HFF-Myc (cell line): ENCODE measurements around the gene FHIT.

Experiments used
- DNase-seq: peaks from one replicate; pipeline ENCODE4 v3.0.0-alpha.2; 2011; ENCODE audit warnings: low read depth; ENCODE audit errors: extremely low read depth
- H3K4me3 ChIP-seq: replicated peaks from 2 replicates; pipeline ENCODE4 v1.5.1; 2011; ENCODE audit warnings: low read depth, mild to moderate bottlenecking, control low read depth, low read length
- CTCF ChIP-seq: IDR thresholded peaks from 2 replicates; pipeline ENCODE4 v1.5.1; 2012; ENCODE audit warnings: mild to moderate bottlenecking, low read depth, low read length, control low read depth; ENCODE audit errors: missing control alignments

FHIT gene

GRCh38 chr3:59780209-59780608 is 1471.0 kb downstream of the FHIT start:
- no peak for TF ChIP-seq CTCF
- no peak overlapping the region for H3K4me3 ChIP-seq
- no peak for DNase-seq

DNA sequence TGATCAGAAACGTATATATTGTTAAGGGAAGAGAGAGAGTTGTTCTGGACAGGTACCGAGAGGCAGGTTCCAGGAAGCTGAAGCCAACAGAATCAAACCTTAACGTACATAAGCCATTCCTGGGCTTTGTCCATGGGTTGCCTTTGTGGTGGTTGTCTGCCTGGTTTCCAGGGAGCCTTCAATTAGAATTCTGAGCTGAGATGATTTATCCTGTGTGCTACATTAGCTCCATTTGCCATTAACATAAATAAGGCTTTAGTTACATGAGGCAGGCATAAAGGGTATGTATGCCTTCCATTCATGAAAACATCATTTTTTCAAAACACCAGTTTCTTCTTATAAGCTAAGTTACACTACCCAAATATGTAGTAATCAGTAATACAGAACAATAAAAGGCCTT is 1472.0 kb downstream of the FHIT start:
- no peak for DNase-seq
- no peak overlapping the region for H3K4me3 ChIP-seq
- TF ChIP-seq CTCF = no peak

DNA sequence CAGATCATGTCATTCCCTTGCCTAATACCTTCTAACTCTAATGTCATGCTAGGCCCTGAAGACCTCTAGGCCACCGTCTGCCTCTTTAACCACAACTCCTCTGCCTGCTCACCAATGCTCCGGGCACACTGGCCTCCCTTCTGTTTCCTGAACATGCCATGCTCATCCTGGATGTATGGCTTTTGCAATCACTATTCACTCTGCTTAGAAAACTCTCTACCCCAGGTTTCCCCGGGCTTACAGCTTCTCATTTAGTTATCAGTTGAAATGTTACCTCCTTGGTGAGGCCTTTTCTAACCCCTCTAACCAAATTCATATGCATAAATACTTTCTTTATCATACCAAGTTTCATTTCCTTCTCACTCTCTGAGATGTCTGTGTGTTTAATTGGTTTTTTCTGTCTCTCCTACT is 1473.6 kb downstream of the FHIT start:
- no peak for DNase-seq
- TF ChIP-seq CTCF = no peak

DNA sequence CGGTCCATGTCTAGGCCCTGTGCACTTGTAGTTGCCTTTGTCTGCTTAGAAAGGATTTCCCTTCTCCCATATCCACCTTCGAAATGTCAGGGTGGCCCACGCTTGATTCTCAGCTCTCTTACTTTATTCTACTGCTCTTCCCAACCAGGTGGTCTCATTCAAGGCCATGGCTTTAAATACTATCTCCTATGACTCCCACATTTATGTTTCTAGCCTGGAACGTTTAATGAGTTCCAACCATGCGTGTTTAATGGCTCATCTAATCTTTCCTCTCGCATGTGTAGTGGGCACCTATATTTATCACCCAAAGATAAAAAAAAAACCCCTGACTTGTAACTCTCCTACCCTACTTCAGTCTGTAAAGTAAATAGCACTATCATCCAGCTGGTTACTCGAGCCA is 1474.2 kb downstream of the FHIT start:
- no peak for DNase-seq
- H3K4me3 ChIP-seq = no peak overlapping the region
- TF ChIP-seq CTCF = no peak

More for the DNA sequence above, 1473.6 kb downstream of the FHIT start:
- H3K4me3 ChIP-seq = no peak overlapping the region

DNA sequence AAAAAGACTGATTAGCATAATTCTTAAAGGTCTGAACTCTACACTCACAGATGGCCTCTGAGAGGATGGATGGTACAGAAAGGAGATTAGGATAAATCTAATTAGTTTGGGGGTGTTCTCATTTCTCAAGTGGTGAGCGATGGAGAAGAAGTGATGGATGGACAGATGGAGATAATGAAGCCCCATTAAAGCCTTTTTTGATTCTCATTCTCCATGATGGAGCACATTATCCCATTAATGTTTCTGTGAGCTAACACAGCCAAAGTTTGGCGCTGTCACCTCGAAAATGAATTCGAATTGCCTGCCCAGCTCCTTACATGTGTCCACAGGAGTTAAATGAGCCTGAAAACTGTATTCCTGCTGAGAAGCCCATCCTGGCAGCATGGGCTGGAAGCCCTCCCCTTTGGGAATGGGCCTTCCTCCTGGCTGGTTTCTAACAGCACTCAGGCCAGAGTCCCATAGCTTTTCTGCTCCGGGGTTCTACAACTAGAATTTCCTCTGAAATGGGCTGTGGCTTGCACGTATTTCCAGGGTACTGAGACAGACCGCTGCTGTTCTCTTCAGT is 1475.4 kb downstream of the FHIT start:
- H3K4me3 ChIP-seq = no peak overlapping the region
- no peak for DNase-seq
- TF ChIP-seq CTCF = no peak

DNA sequence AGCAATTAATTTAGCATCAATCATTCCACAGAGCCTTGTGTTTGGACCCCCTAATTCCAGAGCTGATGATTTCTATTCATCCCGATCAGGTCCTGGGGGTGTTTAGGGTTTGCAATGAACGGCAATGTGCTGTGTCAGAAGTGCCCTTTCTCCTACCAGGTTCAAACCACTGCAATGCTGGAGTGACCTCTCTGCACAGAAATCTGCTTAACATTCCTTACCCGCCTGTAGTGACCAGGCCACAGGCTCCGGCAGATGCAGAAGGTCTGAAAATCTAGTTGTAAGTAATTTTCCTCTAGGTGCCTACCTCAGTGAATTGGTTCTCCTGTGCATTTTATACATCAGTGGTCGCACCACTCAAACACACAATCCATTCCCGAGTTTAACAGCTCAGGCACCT is 1476.1 kb downstream of the FHIT start:
- no peak overlapping the region for H3K4me3 ChIP-seq
- no peak for TF ChIP-seq CTCF
- no peak for DNase-seq

GRCh38 chr3:59774634-59775033 is 1476.6 kb downstream of the FHIT start:
- no peak for TF ChIP-seq CTCF
- DNase-seq = no peak
- no peak overlapping the region for H3K4me3 ChIP-seq
